GM12878 (cell line): ENCODE results near the gene CCSER1. TPM values are rescaled to one million over a fixed set of nuclear protein-coding genes. Genes with fewer than 3 reads are reported as not detected.

ENCODE experiments used
- ATAC-seq: fragments of 200-7000 bp; cut with Tn5 transposase; 3 replicates; pipeline ENCODE4 v1.9.1; 2020; ENCODE audit warnings: mild to moderate bottlenecking, moderate library complexity
- BruUV-seq: library from RNA; stranded (reverse); fragments of 400-500 nt; replicated peaks from 2 replicates; lab custom pipeline; 2021; lab: Mats Ljungman, UMichigan
- CTCF ChIA-PET: fragments of 300-600 bp; sonication (Branson Sonifier 250); formaldehyde crosslinking; extraction: SDS; loops from one replicate; lab custom pipeline; 2021; ENCODE audit warnings: inconsistent platforms; lab: Yijun Ruan, JAX
- POLR2A ChIA-PET: fragments of 350-600 bp; formaldehyde crosslinking; extraction: SDS; loops from one replicate; lab custom pipeline; 2021; ENCODE audit warnings: inconsistent platforms; lab: Charles Lee
- RAD21 ChIA-PET: fragments of 300-600 bp; sonication (Branson Sonifier 250); formaldehyde crosslinking; loops from one replicate; lab custom pipeline; 2023; ENCODE audit warnings: antibody characterized with exemption; ENCODE audit not compliant: unreplicated experiment; lab: Charles Lee
- SMC1A ChIA-PET: fragments of 300-600 bp; sonication (Branson Sonifier 250); formaldehyde crosslinking; loops from one replicate; lab custom pipeline; 2023; ENCODE audit not compliant: unreplicated experiment, uncharacterized antibody; lab: Charles Lee
- DNase-seq: peaks from one replicate; pipeline ENCODE4 v3.0.0-alpha.2; 2011; ENCODE audit warnings: low read depth, low spot score
- FAIRE-seq: peaks from 3 replicates; lab custom pipeline; 2011; peaks lifted over from hg19 to GRCh38; lab: Jason Lieb, UNC
- H2AFZ ChIP-seq: 2 replicates; pipeline ENCODE4 v1.6.0; 2011; ENCODE audit warnings: low read depth, low read length, control low read depth; ENCODE audit not compliant: control insufficient read depth
- H3K27ac ChIP-seq: 2 replicates; pipeline ENCODE4 v1.5.1; 2011; ENCODE audit warnings: control low read depth; ENCODE audit not compliant: control insufficient read depth, insufficient read depth
- H3K27me3 ChIP-seq, 2 experiments: replicated peaks in 1 of 2; 2 replicates each; pipeline versions ENCODE4 v1.6.0 to v1.6.1; 2011; ENCODE audit warnings: low read length in 1 of 2; ENCODE audit not compliant: control insufficient read depth in 2 of 2, insufficient read depth in 2 of 2
- H3K36me3 ChIP-seq, 2 experiments: 2 replicates each; pipeline ENCODE4 v1.5.1; 2011; ENCODE audit warnings: low read length in 1 of 2; ENCODE audit not compliant: control insufficient read depth in 2 of 2, insufficient read depth in 2 of 2
- H3K4me1 ChIP-seq: 2 replicates; pipeline ENCODE4 v1.6.1; 2011; ENCODE audit warnings: mild to moderate bottlenecking, low read length, moderate library complexity, mixed read lengths; ENCODE audit not compliant: control insufficient read depth, insufficient read depth
- H3K4me2 ChIP-seq: 2 replicates; pipeline ENCODE4 v1.6.0; 2011; ENCODE audit warnings: control low read depth; ENCODE audit not compliant: control insufficient read depth, insufficient read depth
- H3K4me3 ChIP-seq: fragments of 200-600 bp; sonication (generic); 2 replicates; pipeline ENCODE4 v1.5.1; 2016
- H3K79me2 ChIP-seq: 2 replicates; pipeline ENCODE4 v1.6.0; 2011; ENCODE audit warnings: low read length; ENCODE audit not compliant: control insufficient read depth, insufficient read depth
- H3K9ac ChIP-seq: 2 replicates; pipeline ENCODE4 v1.8.0; 2011; ENCODE audit warnings: low read length, control low read depth, mixed read lengths; ENCODE audit not compliant: control insufficient read depth, insufficient read depth
- H3K9me3 ChIP-seq: replicated peaks from 3 replicates; pipeline ENCODE4 v1.5.1; 2011; ENCODE audit warnings: mild to moderate bottlenecking, low read length; ENCODE audit not compliant: control insufficient read depth, insufficient read depth
- H4K20me1 ChIP-seq: 2 replicates; pipeline ENCODE4 v1.6.0; 2011; ENCODE audit not compliant: control insufficient read depth, insufficient read depth
- CEBPB ChIP-seq, 2 experiments: fragments of 150-350 bp in 1 of 2; IDR thresholded peaks; 2 replicates each; pipeline ENCODE4 v1.6.1; 2012 to 2014; ENCODE audit warnings: low read depth in 2 of 2, low read length in 2 of 2, borderline replicate concordance in 1 of 2, inconsistent platforms in 1 of 2
- EGR1 ChIP-seq, 2 experiments: IDR thresholded peaks; 1 replicate in 1 of 2; 2 replicates in 1 of 2; pipeline ENCODE4 v1.6.1; 2011 to 2012; ENCODE audit warnings: low read depth in 2 of 2, low read length in 2 of 2, borderline replicate concordance in 1 of 2, mild to moderate bottlenecking in 1 of 2, moderate library complexity in 1 of 2
- HDAC6 ChIP-seq: fragments of 200-600 bp; sonication (generic); IDR thresholded peaks from one replicate; pipeline ENCODE4 v1.8.0; 2017; ENCODE audit warnings: antibody characterized with exemption; ENCODE audit not compliant: unreplicated experiment
- IKZF1 ChIP-seq: fragments of 450-650 bp; conservative IDR thresholded peaks from 2 replicates; pipeline ENCODE4 v1.6.1; 2017; ENCODE audit warnings: antibody characterized with exemption, mild to moderate bottlenecking
- KAT2A ChIP-seq: conservative IDR thresholded peaks from 2 replicates; pipeline ENCODE4 v1.6.1; 2011; ENCODE audit warnings: low read depth, low read length; ENCODE audit not compliant: control insufficient read depth
- KDM1A ChIP-seq: fragments of 200-600 bp; sonication (generic); IDR thresholded peaks from 2 replicates; pipeline ENCODE4 v1.6.1; 2016; ENCODE audit warnings: borderline replicate concordance
- KLF5 ChIP-seq: fragments of 450-650 bp; IDR thresholded peaks from 2 replicates; pipeline ENCODE4 v1.6.1; 2014; ENCODE audit warnings: mild to moderate bottlenecking; ENCODE audit not compliant: partially characterized antibody
- MTA2 ChIP-seq: fragments of 450-650 bp; IDR thresholded peaks from 2 replicates; pipeline ENCODE4 v1.6.1; 2016; ENCODE audit warnings: low read depth, mild to moderate bottlenecking, moderate library complexity
- MXI1 ChIP-seq: fragments of 150-350 bp; IDR thresholded peaks from 2 replicates; pipeline ENCODE4 v1.6.1; 2011; ENCODE audit warnings: low read depth, mild to moderate bottlenecking, inconsistent platforms, low read length, improper control_type of control experiment
- MYB ChIP-seq: fragments of 150-350 bp; IDR thresholded peaks from 2 replicates; pipeline ENCODE4 v1.6.1; 2014; ENCODE audit warnings: mild to moderate bottlenecking, low read depth, low read length, borderline replicate concordance
- ZBED1 ChIP-seq: IDR thresholded peaks from 2 replicates; pipeline ENCODE4 v1.6.1; 2016; ENCODE audit warnings: borderline replicate concordance
- WGBS: methylation state at CpG from one replicate; pipeline ENCODE4 v1.1.6; 2016; ENCODE audit warnings: low lambda C conversion rate; ENCODE audit not compliant: insufficient replicate concordance, insufficient coverage; ENCODE audit errors: missing lambda C conversion rate; 5-methylcytosine and 5-hydroxymethylcytosine counted together
- in situ Hi-C: fragments of 300-500 bp; cut with MboI; formaldehyde crosslinking; loops from 9 replicates; pipeline ENCODE4 v1.14.3; 2018; ENCODE audit warnings: mixed read lengths
- intact Hi-C: fragments of 100-400 bp; cut with micrococcal nuclease; formaldehyde crosslinking; loops from one replicate; pipeline ENCODE4 v1.14.2; 2022; ENCODE audit not compliant: unreplicated experiment
- polyA plus RNA-seq, 11 experiments: library from polyadenylated mRNA; depleted of rRNA in 4 of 11; unstranded in 6 of 11; stranded (reverse) in 5 of 11; fragments of >200 nt; fragmentation: Nextera tagmentation in 4 of 11; fragmentation: Illumina TruSeq in 1 of 11; extraction: Ambion mirVana in 4 of 11; extraction: Trizol in 1 of 11; gene quantifications; 1 replicate in 1 of 11; 2 replicates in 10 of 11; pipeline versions ENCODE4 v1.2.1 to v1.2.3, GENCODE V29; 2011 to 2016; ENCODE audit warnings: inconsistent platforms in 2 of 11, missing spikeins in 2 of 11, low read depth in 1 of 11
- total RNA-seq, 4 experiments: library from RNA; depleted of rRNA in 3 of 4; stranded (reverse); fragments of >200 nt in 3 of 4; fragmentation: Illumina TruSeq in 1 of 4; extraction: Trizol in 1 of 4; gene quantifications; 2 replicates each; pipeline versions ENCODE4 v1.2.1 to v1.2.3, GENCODE V29; 2013 to 2021
- TF ChIP-seq, protein P1 (sequence below): IDR thresholded peaks from 2 replicates; pipeline ENCODE4 v1.6.1; 2012; ENCODE audit warnings: low read depth, low read length, improper control_type of control experiment

The CCSER1 gene
- total and polyA plus RNA-seq, 10 of the 15 experiments (the other 5 are each of a cell fraction or from before 2014, with no cell fraction given): 0.22 to 2.7 (median 1.0) TPM

DNA sequence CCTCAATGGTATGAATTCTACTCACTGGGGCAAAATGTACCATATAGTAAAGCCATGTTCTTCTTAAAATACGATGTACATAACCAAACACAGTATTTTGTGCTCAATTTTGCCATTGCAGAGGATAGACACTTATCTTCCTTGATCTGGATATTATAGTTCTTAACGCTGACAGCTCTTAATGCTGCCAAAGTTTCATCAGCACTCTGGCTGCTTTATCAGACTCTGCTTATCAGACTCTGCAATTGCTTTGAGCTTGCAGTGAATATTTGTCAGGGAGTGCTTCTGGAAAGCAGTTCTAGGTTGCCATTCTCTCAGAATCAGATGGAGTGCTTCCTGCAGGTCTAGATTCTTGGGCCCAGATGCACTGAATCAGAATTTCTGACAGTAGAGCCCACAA is 863.1 kb downstream of the CCSER1 start:
- no peak overlapping the region for H3K4me2 ChIP-seq
- intact Hi-C loops: no loop called here
- SMC1A ChIA-PET: no interaction called here
- CTCF ChIA-PET: no interaction called here
- no peak for ATAC-seq
- POLR2A ChIA-PET: no interaction called here
- H3K36me3 ChIP-seq: no peaks in the 10 kb centered on the region
- RAD21 ChIA-PET: no interaction called here
- no peaks in the 10 kb centered on the region for H3K27me3 ChIP-seq
- BruUV-seq: no TSS peak
- 34% methylated on average over 2 of the region's 2 CpGs for WGBS
- H2AFZ ChIP-seq: no peak overlapping the region
- H3K4me1 ChIP-seq: no peaks in the 10 kb centered on the region
- no peak overlapping the region for H3K9ac ChIP-seq
- H3K79me2 ChIP-seq: no peaks in the 10 kb centered on the region
- no peak overlapping the region for H3K4me3 ChIP-seq
- H3K27ac ChIP-seq: no peak overlapping the region
- TF ChIP-seq ZBED1: no peak
- no peak for TF ChIP-seq KAT2A
- no peak for TF ChIP-seq IKZF1
- no peak for TF ChIP-seq HDAC6
- no peak for TF ChIP-seq KDM1A
- TF ChIP-seq CEBPB (IDR thresholded peaks at IDR 0.05; ENCODE audit: borderline replicate concordance in 1 of 2, low read depth in 2 of 2, low read length in 2 of 2): no peak
- TF ChIP-seq, all 136 proteins: peak for 0
- Histone ChIP-seq H3K9me3 (no peaks in the 10 kb centered on the region), H4K20me1 (no peaks in the 10 kb centered on the region)
- DNase-seq (no peak), FAIRE-seq (no peak)
- in situ Hi-C loops: no loop called here

DNA sequence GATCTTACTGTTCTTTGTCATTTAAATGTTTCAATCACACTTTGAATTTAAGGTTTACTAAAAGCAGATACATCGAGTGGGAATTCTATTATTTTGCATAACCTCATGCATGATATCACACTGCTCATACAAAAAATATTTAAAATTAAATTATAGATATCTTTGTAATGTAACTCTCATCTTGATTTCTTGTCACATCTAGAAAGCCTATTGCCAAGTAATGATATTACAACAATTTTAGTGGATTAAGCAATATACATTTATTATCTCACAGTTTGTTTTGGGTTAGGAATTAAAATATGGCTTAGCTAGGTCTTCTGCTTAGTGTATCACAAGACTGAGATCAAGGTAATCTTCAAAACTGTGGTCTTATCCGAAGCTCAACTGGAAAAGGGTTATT is 865.0 kb downstream of the CCSER1 start:
- no peaks in the 10 kb centered on the region for H3K4me1 ChIP-seq
- H2AFZ ChIP-seq: no peak overlapping the region
- CTCF ChIA-PET: interaction anchor here (0.6 kb wide), 1 partner anchor 684 kb away, joined by 4 read pairs; no protein-coding TSS in a partner anchor
- H3K36me3 ChIP-seq: no peaks in the 10 kb centered on the region
- BruUV-seq: no TSS peak
- no peaks in the 10 kb centered on the region for H3K27me3 ChIP-seq
- SMC1A ChIA-PET: no interaction called here
- no peaks in the 10 kb centered on the region for H3K9me3 ChIP-seq
- ATAC-seq (no peak), DNase-seq (no peak), FAIRE-seq (no peak)
- H3K9ac ChIP-seq: no peak overlapping the region
- no peaks in the 10 kb centered on the region for H3K79me2 ChIP-seq
- whole genome bisulfite sequencing: 0% methylated on average over 2 of the region's 2 CpGs
- intact Hi-C loops: no loop called here
- POLR2A ChIA-PET: no interaction called here
- H4K20me1 ChIP-seq: no peaks in the 10 kb centered on the region
- in situ Hi-C loops: no loop called here
- no peak overlapping the region for H3K27ac ChIP-seq
- no peak overlapping the region for H3K4me2 ChIP-seq
- no peak overlapping the region for H3K4me3 ChIP-seq
- no peak for TF ChIP-seq MXI1
- TF ChIP-seq MTA2: no peak
- TF ChIP-seq, protein P1, sequence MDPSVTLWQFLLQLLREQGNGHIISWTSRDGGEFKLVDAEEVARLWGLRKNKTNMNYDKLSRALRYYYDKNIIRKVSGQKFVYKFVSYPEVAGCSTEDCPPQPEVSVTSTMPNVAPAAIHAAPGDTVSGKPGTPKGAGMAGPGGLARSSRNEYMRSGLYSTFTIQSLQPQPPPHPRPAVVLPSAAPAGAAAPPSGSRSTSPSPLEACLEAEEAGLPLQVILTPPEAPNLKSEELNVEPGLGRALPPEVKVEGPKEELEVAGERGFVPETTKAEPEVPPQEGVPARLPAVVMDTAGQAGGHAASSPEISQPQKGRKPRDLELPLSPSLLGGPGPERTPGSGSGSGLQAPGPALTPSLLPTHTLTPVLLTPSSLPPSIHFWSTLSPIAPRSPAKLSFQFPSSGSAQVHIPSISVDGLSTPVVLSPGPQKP: no peak
- TF ChIP-seq KLF5: no peak
- TF ChIP-seq CEBPB (IDR thresholded peaks at IDR 0.05; ENCODE audit: borderline replicate concordance in 1 of 2, low read depth in 2 of 2, low read length in 2 of 2): no peak
- no peak for TF ChIP-seq EGR1 (IDR thresholded peaks at IDR 0.05; ENCODE audit: borderline replicate concordance in 1 of 2, low read depth in 2 of 2, low read length in 2 of 2)
- no peak for TF ChIP-seq MYB
- RAD21 ChIA-PET: no interaction called here
